Limb (tissue), 2 donors: ENCODE results near the gene AP2B1.

Source experiments
- DNase-seq, 2 donors: peaks; one replicate each; pipeline ENCODE4 v3.0.0-alpha.2; 2016; ENCODE audit errors: extremely low spot score in 2 of 2

The AP2B1 gene

GRCh38 chr17:35728551-35728950, 141.4 kb downstream of the AP2B1 start:
- DNase-seq = no peak

GRCh38 chr17:35729405-35729833, 142.3 kb downstream of the AP2B1 start:
- no peak for DNase-seq

- no peak for DNase-seq
Observed at GRCh38 chr17:35730400-35731005, 143.4 kb downstream of the AP2B1 start.

GRCh38 chr17:35731239-35731916, 144.3 kb downstream of the AP2B1 start, which contains the start of gene RASL10B:
Gene RASL10B, plus strand, starts transcription at chr17:35731639. Its CDS starts 3,546 bp downstream, at chr17:35735185.
- DNase-seq = peak; percentile 13 to 81

- peak in 1 of 2 donors; percentile 63 for DNase-seq
Observed at GRCh38 chr17:35731917-35732805, 145.0 kb downstream of the AP2B1 start.

- DNase-seq = no peak
Observed at GRCh38 chr17:35732806-35733136, 145.6 kb downstream of the AP2B1 start.

- no peak for DNase-seq
Observed at GRCh38 chr17:35733366-35733765, 146.2 kb downstream of the AP2B1 start.

- no peak for DNase-seq
Observed at GRCh38 chr17:35734396-35734795, 147.3 kb downstream of the AP2B1 start.

- DNase-seq = peak in 1 of 2 donors; percentile 5
Observed at GRCh38 chr17:35735036-35735805, 148.1 kb downstream of the AP2B1 start.

- peak in 1 of 2 donors; percentile 7 for DNase-seq
Observed at GRCh38 chr17:35736236-35736635, 149.1 kb downstream of the AP2B1 start.

- DNase-seq = no peak
Observed at GRCh38 chr17:35738519-35739133, 151.5 kb downstream of the AP2B1 start.

GRCh38 chr17:35740216-35740615, 153.1 kb downstream of the AP2B1 start:
- no peak for DNase-seq

- no peak for DNase-seq
Observed at GRCh38 chr17:35740997-35741931, 154.1 kb downstream of the AP2B1 start.

- DNase-seq = no peak
Observed at GRCh38 chr17:35742496-35742895, 155.4 kb downstream of the AP2B1 start.

GRCh38 chr17:35742896-35743477, 155.9 kb downstream of the AP2B1 start:
- DNase-seq = no peak

GRCh38 chr17:35743626-35744328, 156.7 kb downstream of the AP2B1 start:
- DNase-seq = peak in 1 of 2 donors; percentile 59

GRCh38 chr17:35744830-35745229, 157.7 kb downstream of the AP2B1 start:
- no peak for DNase-seq

GRCh38 chr17:35745246-35745645, 158.1 kb downstream of the AP2B1 start:
- DNase-seq = no peak
